GM12801 (cell line): ENCODE measurements around the gene SORBS2.

ENCODE experiments used
- CTCF ChIP-seq: IDR thresholded peaks from one replicate; pipeline ENCODE4 v1.5.1; 2011; ENCODE audit warnings: control low read depth; ENCODE audit not compliant: insufficient read length; ENCODE audit errors: extremely low read depth

Gene SORBS2

DNA sequence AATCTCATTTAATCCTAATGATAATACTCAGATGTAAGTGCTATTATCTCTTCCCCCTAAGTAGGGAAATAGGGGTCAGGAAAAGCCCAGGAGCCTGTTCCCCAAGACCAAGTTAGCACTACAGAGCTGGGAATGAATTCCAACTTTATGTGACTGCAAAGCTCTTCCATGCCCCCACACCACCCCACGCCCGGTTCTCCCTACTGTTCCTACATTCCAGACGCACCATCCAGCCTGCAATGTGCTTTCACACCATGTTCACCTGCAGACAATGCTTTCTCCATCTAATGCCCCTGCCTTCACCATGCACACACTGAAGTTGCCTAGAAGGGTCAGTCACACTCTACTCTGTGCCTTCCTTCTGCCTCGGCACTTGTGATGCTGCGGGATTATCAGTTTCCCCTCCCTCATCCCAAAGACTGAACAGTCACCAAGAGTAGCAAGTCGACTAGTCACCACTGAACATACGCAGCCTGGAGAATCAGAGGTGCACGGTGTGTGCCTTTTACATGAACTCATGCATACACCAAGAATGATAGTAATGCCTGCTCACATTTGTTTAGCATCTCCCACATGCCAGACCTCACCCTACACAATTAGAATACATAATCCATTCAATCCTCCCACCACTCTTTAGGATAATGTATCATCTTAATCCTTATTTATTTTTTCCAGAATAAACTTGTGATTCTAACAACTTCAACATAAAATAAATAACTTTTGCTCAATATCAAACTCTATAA is 14.2 kb downstream of the SORBS2 start:
- TF ChIP-seq CTCF = no peak

GRCh38 chr4:185797018-185797417 is 15.0 kb downstream of the SORBS2 start:
- TF ChIP-seq CTCF = no peak

GRCh38 chr4:185796176-185796575 is 15.8 kb downstream of the SORBS2 start:
- TF ChIP-seq CTCF = no peak

GRCh38 chr4:185794637-185795036 is 17.4 kb downstream of the SORBS2 start:
- TF ChIP-seq CTCF = no peak

DNA sequence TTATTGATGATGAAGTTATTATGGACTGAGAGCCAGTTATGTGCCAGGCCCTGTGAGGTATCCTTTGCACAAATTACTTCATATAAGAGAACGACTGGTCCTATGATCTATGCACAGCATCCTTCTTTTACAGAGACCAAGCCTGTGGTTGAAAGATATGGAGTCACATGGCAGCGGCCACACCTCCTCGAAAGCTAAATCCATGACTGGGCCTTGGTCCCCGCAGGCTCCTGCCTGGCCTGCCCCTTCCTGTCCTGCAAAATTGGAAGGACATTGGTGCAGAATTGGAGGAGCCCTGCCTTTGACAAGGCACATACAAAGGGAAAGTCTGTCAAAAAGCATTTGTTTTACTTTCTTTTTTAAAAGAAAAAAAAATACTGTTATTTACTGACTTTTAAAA is 18.3 kb downstream of the SORBS2 start:
- no peak for TF ChIP-seq CTCF

DNA sequence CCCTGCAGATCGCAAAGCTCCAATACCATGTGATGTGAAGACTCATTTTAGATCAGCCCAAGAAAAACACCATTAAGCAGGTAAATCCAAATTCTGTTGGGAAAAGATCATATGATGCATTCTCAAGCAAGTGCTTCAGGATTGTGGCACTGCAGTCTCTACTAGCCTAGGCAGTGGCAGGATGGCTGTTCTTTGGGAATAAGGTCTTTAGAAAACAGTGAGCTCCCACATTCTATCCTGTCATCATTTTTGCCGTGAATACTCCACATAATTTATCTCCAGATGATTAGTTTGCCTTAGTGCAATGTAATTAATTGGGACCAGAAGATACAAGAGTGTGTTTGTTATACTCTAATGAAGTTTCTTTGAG is 18.9 kb downstream of the SORBS2 start:
- no peak for TF ChIP-seq CTCF

DNA sequence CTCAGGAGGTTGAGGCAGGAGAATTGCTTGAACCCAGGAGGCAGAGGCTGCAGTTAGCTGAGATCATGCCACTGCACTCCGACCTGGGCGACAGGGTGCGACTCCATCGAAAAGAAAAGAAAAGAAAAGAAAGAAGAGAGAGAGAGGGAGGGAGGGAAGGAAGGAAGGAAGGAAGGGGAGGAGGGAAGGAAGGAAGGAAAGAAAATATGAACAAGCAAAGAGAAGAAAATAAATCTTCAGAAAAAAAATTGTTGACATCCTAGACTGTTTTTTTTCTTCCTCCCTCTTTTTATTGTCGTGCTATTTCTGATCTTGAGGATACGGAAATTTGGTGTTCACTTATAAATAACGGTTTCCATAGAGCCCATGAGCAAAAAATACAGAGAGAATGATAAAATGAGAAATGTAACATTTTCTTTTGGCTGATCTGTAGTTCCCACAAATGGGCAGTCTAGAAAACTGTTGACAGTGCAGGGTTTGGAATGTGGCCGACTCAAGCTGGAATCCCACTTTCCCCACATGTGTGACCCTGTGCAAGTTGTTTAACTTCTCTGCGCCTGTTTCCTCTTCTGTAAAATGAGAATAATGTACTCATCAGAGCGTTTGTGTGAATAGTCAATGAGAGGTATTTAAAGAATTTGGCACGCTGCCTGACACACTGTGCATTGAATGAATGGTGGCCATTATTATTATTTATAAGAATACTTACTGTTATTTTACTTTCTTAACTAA is 19.4 kb downstream of the SORBS2 start:
- TF ChIP-seq CTCF = no peak
